ENCODE data around the gene TLCD4. TPM values are rescaled to one million over a fixed set of nuclear protein-coding genes. Genes with fewer than 3 reads are reported as not detected.
A peak's percentile ranks its signal among the peaks of the same experiment; 100 is the strongest.
"Not testable (repeated sequence)": the region's sequence is repeated elsewhere in the genome, so short reads cannot be mapped to it uniquely, and the experiment has no call there.

The TLCD4 gene
- total RNA-seq, 2 experiments from 2014 or later = 0.19 to 0.25 TPM

- Mint-ChIP-seq H3K36me3 (ENCODE audit: low read depth) (no peaks in the 10 kb centered on the region), H3K9me3 (ENCODE audit: low read depth) (no peaks in the 10 kb centered on the region), H3K27ac (no peak overlapping the region), H3K27me3 (peaks cover 7% of the 10 kb centered on the region), H3K4me3 (no peak overlapping the region), H3K4me1 (no peaks in the 10 kb centered on the region)
- ChIA-PET CTCF (no interaction called here), POLR2A (no interaction called here)
- no peak for DNase-seq
- ATAC-seq = no peak
- intact Hi-C loops (cut with DNase I, micrococcal nuclease) = no loop called here
These were observed 36.7 kb upstream of the TLCD4 start for GRCh38 chr1:95080446-95080845.

GRCh38 chr1:95080879-95081278, 36.3 kb upstream of the TLCD4 start:
- POLR2A ChIA-PET = no interaction called here
- CTCF ChIA-PET = no interaction called here
- Mint-ChIP-seq H3K4me1 (no peaks in the 10 kb centered on the region), H3K4me3 (no peak overlapping the region), H3K27ac (no peak overlapping the region), H3K27me3 (peaks cover 9% of the 10 kb centered on the region), H3K36me3 (ENCODE audit: low read depth) (no peaks in the 10 kb centered on the region), H3K9me3 (ENCODE audit: low read depth) (no peaks in the 10 kb centered on the region)
- no peak for DNase-seq
- intact Hi-C loops (cut with DNase I, micrococcal nuclease) = no loop called here
- ATAC-seq = no peak

GRCh38 chr1:95084317-95085176, 32.6 kb upstream of the TLCD4 start:
- DNase-seq (peak; percentile 30), ATAC-seq (peak; percentile 63)
- H3K4me1 Mint-ChIP-seq = no peaks in the 10 kb centered on the region
- H3K27ac Mint-ChIP-seq = no peak overlapping the region
- no peaks in the 10 kb centered on the region for H3K36me3 Mint-ChIP-seq (ENCODE audit: low read depth)
- no peaks in the 10 kb centered on the region for H3K9me3 Mint-ChIP-seq (ENCODE audit: low read depth)
- CTCF ChIA-PET = interaction anchor here (0.7 to 2.7 kb wide), 14 partner anchors 9 to 826 kb away, joined by 3 to 12 read pairs (median 4); partner anchors contain the start of gene ALG14
- no peak overlapping the region for H3K4me3 Mint-ChIP-seq
- intact Hi-C loops (cut with DNase I, micrococcal nuclease) = loop anchor here in 1 of 2 experiments (1.0 kb wide), 1 partner anchor 150 kb away; the partner anchor contains the start of gene RWDD3
- POLR2A ChIA-PET = interaction anchor here (0.6 kb wide), 1 partner anchor 166 kb away, joined by 6 read pairs; no protein-coding TSS in a partner anchor
- H3K27me3 Mint-ChIP-seq = peaks cover 10% of the 10 kb centered on the region

- no peaks in the 10 kb centered on the region for H3K4me1 Mint-ChIP-seq
- ATAC-seq (no peak), DNase-seq (no peak)
- POLR2A ChIA-PET = interaction anchor here (0.6 kb wide), 1 partner anchor 160 kb away, joined by 3 read pairs; no protein-coding TSS in a partner anchor
- CTCF ChIA-PET = interaction anchor here (0.6 to 2.7 kb wide), 8 partner anchors 9 to 827 kb away, joined by 3 to 12 read pairs (median 3); no protein-coding TSS in a partner anchor
- H3K9me3 Mint-ChIP-seq (ENCODE audit: low read depth) = no peaks in the 10 kb centered on the region
- peaks cover 10% of the 10 kb centered on the region for H3K27me3 Mint-ChIP-seq
- no peak overlapping the region for H3K4me3 Mint-ChIP-seq
- no peak overlapping the region for H3K27ac Mint-ChIP-seq
- intact Hi-C loops (cut with DNase I, micrococcal nuclease) = no loop called here
- H3K36me3 Mint-ChIP-seq (ENCODE audit: low read depth) = no peaks in the 10 kb centered on the region
These were observed 31.8 kb upstream of the TLCD4 start for GRCh38 chr1:95085376-95085775.

GRCh38 chr1:95086949-95087533, 30.1 kb upstream of the TLCD4 start:
- no peak for ATAC-seq
- intact Hi-C loops (cut with DNase I, micrococcal nuclease) = no loop called here
- Mint-ChIP-seq H3K27ac (no peak overlapping the region), H3K36me3 (ENCODE audit: low read depth) (no peaks in the 10 kb centered on the region), H3K9me3 (ENCODE audit: low read depth) (no peaks in the 10 kb centered on the region), H3K27me3 (peaks cover 10% of the 10 kb centered on the region), H3K4me1 (no peaks in the 10 kb centered on the region), H3K4me3 (no peak overlapping the region)
- ChIA-PET CTCF (interaction anchor here (0.7 kb wide), 1 partner anchor 1955 kb away, joined by 6 read pairs; no protein-coding TSS in a partner anchor), POLR2A (no interaction called here)
- DNase-seq = no peak

- no peak overlapping the region for H3K4me3 Mint-ChIP-seq
- POLR2A ChIA-PET = no interaction called here
- no peak overlapping the region for H3K27ac Mint-ChIP-seq
- no peaks in the 10 kb centered on the region for H3K4me1 Mint-ChIP-seq
- intact Hi-C loops (cut with DNase I, micrococcal nuclease) = no loop called here
- H3K36me3 Mint-ChIP-seq (ENCODE audit: low read depth) = no peaks in the 10 kb centered on the region
- no peak for ATAC-seq
- no peaks in the 10 kb centered on the region for H3K9me3 Mint-ChIP-seq (ENCODE audit: low read depth)
- no peak for DNase-seq
- CTCF ChIA-PET = interaction anchor here (0.5 to 1.2 kb wide), 4 partner anchors 27 to 570 kb away, joined by 3 read pairs; partner anchors contain the start of gene RWDD3
- H3K27me3 Mint-ChIP-seq = peaks cover 13% of the 10 kb centered on the region
These were observed 28.9 kb upstream of the TLCD4 start for GRCh38 chr1:95088303-95088702.

- no peaks in the 10 kb centered on the region for H3K4me1 Mint-ChIP-seq
These were observed 27.4 kb upstream of the TLCD4 start for GRCh38 chr1:95089650-95090287.

GRCh38 chr1:95091290-95091689, 25.9 kb upstream of the TLCD4 start:
- intact Hi-C loops (cut with DNase I, micrococcal nuclease); H3K4me1 Mint-ChIP-seq; H3K4me3 Mint-ChIP-seq; H3K27me3 Mint-ChIP-seq; ATAC-seq; POLR2A ChIA-PET; H3K9me3 Mint-ChIP-seq (ENCODE audit: low read depth); H3K27ac Mint-ChIP-seq; DNase-seq; H3K36me3 Mint-ChIP-seq (ENCODE audit: low read depth): not testable (repeated sequence)
- CTCF ChIA-PET = interaction anchor here (0.6 kb wide), 1 partner anchor 95 kb away, joined by 3 read pairs; no protein-coding TSS in a partner anchor

More at GRCh38 chr1:95089650-95090287, 27.4 kb upstream of the TLCD4 start:
- Mint-ChIP-seq H3K36me3 (ENCODE audit: low read depth) (no peaks in the 10 kb centered on the region), H3K27ac (no peak overlapping the region), H3K4me3 (no peak overlapping the region), H3K27me3 (peaks cover 10% of the 10 kb centered on the region), H3K9me3 (ENCODE audit: low read depth) (no peaks in the 10 kb centered on the region)
- ChIA-PET POLR2A (no interaction called here), CTCF (no interaction called here)
- ATAC-seq (no peak), DNase-seq (no peak)
- intact Hi-C loops (cut with DNase I, micrococcal nuclease) = no loop called here

- CTCF ChIA-PET; H3K9me3 Mint-ChIP-seq (ENCODE audit: low read depth); intact Hi-C loops (cut with DNase I, micrococcal nuclease); H3K4me3 Mint-ChIP-seq; H3K36me3 Mint-ChIP-seq (ENCODE audit: low read depth); POLR2A ChIA-PET; DNase-seq; ATAC-seq; H3K27me3 Mint-ChIP-seq; H3K27ac Mint-ChIP-seq; H3K4me1 Mint-ChIP-seq: not testable (repeated sequence)
These were observed 24.3 kb upstream of the TLCD4 start for GRCh38 chr1:95092891-95093290.

GRCh38 chr1:95093296-95093695, 23.9 kb upstream of the TLCD4 start:
- ChIA-PET POLR2A (no interaction called here), CTCF (no interaction called here)
- H3K4me3 Mint-ChIP-seq = no peak overlapping the region
- H3K9me3 Mint-ChIP-seq (ENCODE audit: low read depth) = no peaks in the 10 kb centered on the region
- no peaks in the 10 kb centered on the region for H3K4me1 Mint-ChIP-seq
- no peak overlapping the region for H3K27ac Mint-ChIP-seq
- ATAC-seq = no peak
- intact Hi-C loops (cut with DNase I, micrococcal nuclease) = no loop called here
- no peak for DNase-seq
- H3K27me3 Mint-ChIP-seq = peaks cover 8% of the 10 kb centered on the region
- H3K36me3 Mint-ChIP-seq (ENCODE audit: low read depth) = no peaks in the 10 kb centered on the region

- intact Hi-C loops (cut with DNase I, micrococcal nuclease) = no loop called here
These were observed 22.2 kb upstream of the TLCD4 start for GRCh38 chr1:95094923-95095322.

More at GRCh38 chr1:95094923-95095322, 22.2 kb upstream of the TLCD4 start:
- ATAC-seq (no peak), DNase-seq (no peak)
- Mint-ChIP-seq H3K27me3 (peaks cover 10% of the 10 kb centered on the region), H3K9me3 (ENCODE audit: low read depth) (no peaks in the 10 kb centered on the region), H3K27ac (no peak overlapping the region), H3K4me3 (no peak overlapping the region), H3K36me3 (ENCODE audit: low read depth) (no peaks in the 10 kb centered on the region), H3K4me1 (no peaks in the 10 kb centered on the region)
- ChIA-PET CTCF (interaction anchor here (0.9 kb wide), 1 partner anchor 10 kb away, joined by 5 read pairs; no protein-coding TSS in a partner anchor), POLR2A (no interaction called here)

Data from activated CD4-positive, alpha-beta T cell treated with anti-CD3 and anti-CD28 coated beads for 36 hours (primary cell).